HS-27A (cell line): Measurements from ENCODE around the gene ADAMTS16.
"Not testable (repeated sequence)": the region's sequence is repeated elsewhere in the genome, so short reads cannot be mapped to it uniquely, and the experiment has no call there.

Source experiments
- DNase-seq: peaks from one replicate; pipeline ENCODE4 v3.0.0-alpha.2; 2012; ENCODE audit warnings: low read depth, missing footprints

Gene ADAMTS16

GRCh38 chr5:5139777-5140478 is at the start of gene ADAMTS16:
ADAMTS16 (plus strand) TSS chr5:5140330; CDS start chr5:5140468, 138 bp downstream.
- no peak for DNase-seq

GRCh38 chr5:5092149-5092548 is 48.0 kb upstream of the ADAMTS16 start:
- no peak for DNase-seq

GRCh38 chr5:5100635-5101034 is 39.5 kb upstream of the ADAMTS16 start:
- no peak for DNase-seq

GRCh38 chr5:5101676-5102075 is 38.5 kb upstream of the ADAMTS16 start:
- DNase-seq = no peak

GRCh38 chr5:5103245-5103644 is 36.9 kb upstream of the ADAMTS16 start:
- no peak for DNase-seq

- DNase-seq = no peak
Observed at GRCh38 chr5:5104550-5104949, 35.6 kb upstream of the ADAMTS16 start.

GRCh38 chr5:5105531-5105930 is 34.6 kb upstream of the ADAMTS16 start:
- no peak for DNase-seq

GRCh38 chr5:5116956-5117355 is 23.2 kb upstream of the ADAMTS16 start:
- no peak for DNase-seq

GRCh38 chr5:5122776-5123175 is 17.4 kb upstream of the ADAMTS16 start:
- no peak for DNase-seq

- DNase-seq = no peak
Observed at GRCh38 chr5:5124231-5124630, 15.9 kb upstream of the ADAMTS16 start.

- peak; percentile 33 for DNase-seq
Observed at GRCh38 chr5:5126444-5126843, 13.7 kb upstream of the ADAMTS16 start.

GRCh38 chr5:5128766-5129165 is 11.4 kb upstream of the ADAMTS16 start:
- DNase-seq = no peak

- DNase-seq = no peak
Observed at GRCh38 chr5:5132234-5132633, 7.9 kb upstream of the ADAMTS16 start.

- DNase-seq = no peak
Observed at GRCh38 chr5:5132693-5133295, 7.3 kb upstream of the ADAMTS16 start.

- DNase-seq = no peak
Observed at GRCh38 chr5:5134107-5134506, 6.0 kb upstream of the ADAMTS16 start.

- DNase-seq = no peak
Observed at GRCh38 chr5:5135957-5136676, 4.0 kb upstream of the ADAMTS16 start.

- not testable (repeated sequence) for DNase-seq
Observed at GRCh38 chr5:5137851-5138250, 2.3 kb upstream of the ADAMTS16 start.

- DNase-seq = no peak
Observed at GRCh38 chr5:5139336-5139776, 774 bp upstream of the ADAMTS16 start.

GRCh38 chr5:5140479-5141338 is 579 bp downstream of the ADAMTS16 start:
- no peak for DNase-seq

- DNase-seq = no peak
Observed at GRCh38 chr5:5141339-5141599, 1.1 kb downstream of the ADAMTS16 start.

- DNase-seq = peak; percentile 43
Observed at GRCh38 chr5:5141625-5142525, 1.7 kb downstream of the ADAMTS16 start.
